ENCODE data around the gene UBE2D2.
"Not testable (repeated sequence)": the region's sequence is repeated elsewhere in the genome, so short reads cannot be mapped to it uniquely, and the experiment has no call there.

GRCh38 chr5:139513434-139513833, 47.7 kb upstream of the UBE2D2 start:
- TF ChIP-seq, protein P1, sequence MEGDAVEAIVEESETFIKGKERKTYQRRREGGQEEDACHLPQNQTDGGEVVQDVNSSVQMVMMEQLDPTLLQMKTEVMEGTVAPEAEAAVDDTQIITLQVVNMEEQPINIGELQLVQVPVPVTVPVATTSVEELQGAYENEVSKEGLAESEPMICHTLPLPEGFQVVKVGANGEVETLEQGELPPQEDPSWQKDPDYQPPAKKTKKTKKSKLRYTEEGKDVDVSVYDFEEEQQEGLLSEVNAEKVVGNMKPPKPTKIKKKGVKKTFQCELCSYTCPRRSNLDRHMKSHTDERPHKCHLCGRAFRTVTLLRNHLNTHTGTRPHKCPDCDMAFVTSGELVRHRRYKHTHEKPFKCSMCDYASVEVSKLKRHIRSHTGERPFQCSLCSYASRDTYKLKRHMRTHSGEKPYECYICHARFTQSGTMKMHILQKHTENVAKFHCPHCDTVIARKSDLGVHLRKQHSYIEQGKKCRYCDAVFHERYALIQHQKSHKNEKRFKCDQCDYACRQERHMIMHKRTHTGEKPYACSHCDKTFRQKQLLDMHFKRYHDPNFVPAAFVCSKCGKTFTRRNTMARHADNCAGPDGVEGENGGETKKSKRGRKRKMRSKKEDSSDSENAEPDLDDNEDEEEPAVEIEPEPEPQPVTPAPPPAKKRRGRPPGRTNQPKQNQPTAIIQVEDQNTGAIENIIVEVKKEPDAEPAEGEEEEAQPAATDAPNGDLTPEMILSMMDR (IDR thresholded peaks at IDR 0.05): peak; percentile 75 to 86 (median 78)
- not testable (repeated sequence) for TF ChIP-seq POLR2A (IDR thresholded peaks at IDR 0.05)
